COLO668 (cell line): ENCODE results near the gene CRIP1.
A peak's percentile ranks its signal among the peaks of the same experiment; 100 is the strongest.

Experiments used
- DNase-seq: peaks from one replicate; lab custom pipeline; 2025; ENCODE audit not compliant: unreplicated experiment; lab: John Stamatoyannopoulos, UW

The CRIP1 gene

GRCh38 chr14:105469456-105470349 lies 17.0 kb upstream of the CRIP1 start:
- no peak for DNase-seq

GRCh38 chr14:105470350-105471296 lies 16.1 kb upstream of the CRIP1 start:
- DNase-seq = no peak

DNA sequence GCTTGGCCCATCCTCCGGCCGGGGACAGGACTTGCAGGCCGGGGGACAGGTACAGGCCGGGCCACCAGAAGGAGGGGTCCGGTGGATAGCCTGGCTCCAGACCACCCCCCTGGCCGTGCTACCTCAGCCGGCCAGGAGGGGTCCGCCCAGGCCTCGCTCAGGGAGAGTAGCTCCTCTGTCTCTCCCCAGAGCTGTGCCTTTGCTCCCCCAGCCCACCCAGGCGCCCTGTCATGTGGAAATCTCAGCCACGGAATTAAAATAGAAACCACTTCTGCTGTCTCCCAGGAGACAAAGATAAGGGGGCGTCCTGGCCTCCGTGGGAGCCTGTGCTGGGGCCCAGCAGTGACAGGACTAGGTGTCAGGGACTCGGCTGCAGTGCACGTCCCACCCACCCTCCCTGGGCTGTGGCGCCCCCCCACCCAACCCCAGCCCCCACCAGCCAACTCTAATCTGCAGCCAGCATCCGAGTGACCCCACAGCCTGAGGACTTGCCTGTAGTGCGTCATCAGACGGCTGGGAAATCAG lies 15.3 kb upstream of the CRIP1 start:
- no peak for DNase-seq

DNA sequence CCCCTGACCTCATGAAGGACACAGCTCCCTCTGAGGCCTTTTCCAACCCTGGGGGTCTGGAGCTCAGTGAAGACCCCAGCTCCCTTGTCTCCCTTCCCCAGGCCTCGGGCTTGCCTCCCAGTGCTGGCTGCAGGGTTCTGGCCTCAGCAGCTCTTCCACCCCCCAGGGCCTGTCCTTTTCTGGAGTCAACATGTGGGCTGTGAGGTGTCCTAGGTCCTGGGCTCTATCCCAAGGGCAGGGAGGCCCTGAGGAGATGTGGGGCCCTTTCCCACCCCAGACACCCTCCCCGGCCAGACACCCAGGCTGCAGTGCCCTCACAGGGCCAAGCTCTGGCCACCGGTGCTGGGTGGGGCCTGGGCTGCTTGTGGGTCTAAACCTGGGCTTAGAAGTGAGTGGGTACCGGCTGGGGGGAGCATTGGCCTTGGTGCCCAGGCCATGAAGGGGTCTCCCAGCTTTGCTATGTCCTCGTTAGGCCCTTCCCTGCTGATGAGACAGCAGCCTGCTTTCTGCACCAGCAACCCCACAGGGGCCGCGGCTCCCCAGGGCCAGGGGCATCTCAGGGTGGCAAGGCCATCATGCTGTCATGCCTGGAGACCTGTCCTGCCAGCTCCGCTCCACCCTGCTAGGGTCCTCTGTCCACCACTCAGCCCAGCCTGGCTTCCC lies 14.7 kb upstream of the CRIP1 start:
- DNase-seq = no peak

GRCh38 chr14:105472486-105472991 lies 14.1 kb upstream of the CRIP1 start:
- DNase-seq = no peak

DNA sequence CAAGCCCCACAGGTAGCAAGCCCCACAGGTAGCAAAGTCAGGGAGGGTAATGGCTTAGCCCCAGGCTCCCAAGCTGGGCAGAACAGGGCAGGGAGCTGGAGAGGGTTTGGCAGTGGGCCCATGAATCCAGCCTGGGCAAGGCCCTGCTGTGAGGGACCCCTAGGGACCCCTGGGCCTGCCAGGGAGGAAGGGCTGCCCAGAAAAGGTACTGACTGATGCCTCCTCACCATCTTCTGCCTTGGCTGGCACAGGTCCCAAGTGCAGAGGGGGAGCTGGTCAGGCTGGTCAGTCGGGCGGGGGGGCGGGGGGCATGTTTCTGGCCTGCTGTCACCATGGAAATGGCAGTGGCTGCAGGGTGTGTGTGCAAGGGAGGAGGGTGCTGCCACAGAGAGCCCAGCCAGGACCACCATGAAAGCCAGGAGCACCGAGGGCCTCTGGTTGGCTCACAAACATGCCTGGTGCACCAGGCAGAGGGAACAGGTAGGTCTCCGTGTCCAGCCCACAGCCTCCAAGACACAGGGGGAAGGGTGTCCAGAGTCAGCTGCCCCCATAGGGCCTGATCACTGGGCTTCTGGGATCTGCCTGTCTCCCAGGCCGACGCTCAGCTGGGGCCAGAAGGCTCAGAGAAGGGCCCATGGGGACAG lies 13.5 kb upstream of the CRIP1 start:
- no peak for DNase-seq

DNA sequence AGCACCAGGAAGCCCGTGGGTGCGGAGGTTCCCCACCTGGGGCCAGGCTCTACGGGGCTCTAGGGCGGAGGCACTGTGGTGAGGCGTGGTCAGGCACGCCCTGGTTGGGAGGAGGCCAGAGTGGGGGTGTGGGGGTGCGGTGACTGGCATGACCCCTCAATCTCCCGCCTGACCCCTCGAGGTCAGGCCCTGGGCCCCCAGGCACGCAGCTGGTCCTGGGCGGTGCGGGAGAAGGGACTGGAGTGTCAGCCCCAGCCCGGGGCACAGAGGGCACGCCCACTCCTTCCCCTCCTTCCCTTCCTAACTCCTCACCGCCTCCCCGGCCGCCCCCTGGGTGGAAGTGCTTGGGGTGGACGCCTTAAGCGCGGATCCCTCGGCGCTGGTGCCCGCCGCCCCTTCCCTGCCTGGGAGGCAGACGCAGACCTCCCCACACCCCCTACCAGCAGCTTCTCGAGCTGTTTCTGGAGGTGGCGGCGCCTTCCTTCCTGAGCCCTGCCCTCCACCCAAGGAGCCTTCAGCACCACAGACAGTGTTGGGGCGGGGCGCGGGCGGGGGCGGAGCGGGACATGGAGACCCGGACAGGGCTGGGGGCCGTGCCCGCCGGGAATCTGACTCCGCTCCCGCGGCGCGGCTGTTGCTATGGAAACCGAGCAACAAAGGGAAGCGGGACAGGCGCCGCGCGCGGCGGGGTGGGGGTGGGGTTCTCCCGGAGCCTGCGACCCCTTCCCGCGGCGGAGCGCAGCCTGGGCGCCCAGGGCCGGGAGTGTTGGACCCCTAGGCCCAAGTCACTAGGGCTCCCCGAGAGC lies 12.8 kb upstream of the CRIP1 start:
- peak; percentile 92 for DNase-seq

DNA sequence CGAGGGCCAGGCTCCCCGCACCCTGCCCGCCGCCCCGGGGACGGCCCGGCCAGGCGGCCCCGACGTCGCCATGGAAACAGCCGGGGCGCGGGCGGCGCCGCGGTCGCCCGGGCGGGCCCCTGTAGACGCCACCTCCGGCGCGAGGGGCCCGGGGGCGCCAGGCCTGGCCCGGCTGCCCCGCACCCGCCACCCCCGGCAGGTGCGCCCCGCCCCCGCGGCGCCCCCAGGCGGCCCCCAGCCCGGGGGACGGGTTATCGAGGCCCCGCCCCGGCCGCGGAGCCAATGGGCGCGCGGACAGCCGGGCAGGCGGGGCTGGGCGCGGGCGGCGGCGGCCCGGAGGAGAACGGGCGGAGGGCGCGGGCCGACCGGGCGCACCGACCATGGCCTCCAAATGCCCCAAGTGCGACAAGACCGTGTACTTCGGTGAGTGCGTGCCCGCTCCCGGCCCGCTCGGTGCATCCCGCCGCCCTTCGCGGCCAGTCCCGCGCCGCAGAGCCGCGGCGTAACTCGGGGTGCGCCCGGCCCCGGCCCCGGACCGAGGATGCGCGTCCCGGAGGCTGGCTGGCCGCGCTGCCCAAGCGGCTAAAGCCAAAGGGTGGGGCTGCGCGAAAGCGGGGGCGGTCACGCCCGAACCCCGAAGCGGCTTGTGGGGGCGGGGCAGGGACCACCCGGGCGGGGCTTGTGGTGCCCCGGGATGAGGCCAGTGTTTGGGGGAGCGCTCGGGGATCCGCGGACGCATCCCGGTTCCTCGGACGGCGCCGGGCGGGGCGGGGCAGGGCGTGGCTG lies 12.0 kb upstream of the CRIP1 start, which contains the start of gene CRIP2:
Gene CRIP2 (plus strand): TSS at position 339 of the 786 bp plus-strand sequence. CDS start 42 bp downstream, at position 381.
- peak; percentile 86 for DNase-seq

DNA sequence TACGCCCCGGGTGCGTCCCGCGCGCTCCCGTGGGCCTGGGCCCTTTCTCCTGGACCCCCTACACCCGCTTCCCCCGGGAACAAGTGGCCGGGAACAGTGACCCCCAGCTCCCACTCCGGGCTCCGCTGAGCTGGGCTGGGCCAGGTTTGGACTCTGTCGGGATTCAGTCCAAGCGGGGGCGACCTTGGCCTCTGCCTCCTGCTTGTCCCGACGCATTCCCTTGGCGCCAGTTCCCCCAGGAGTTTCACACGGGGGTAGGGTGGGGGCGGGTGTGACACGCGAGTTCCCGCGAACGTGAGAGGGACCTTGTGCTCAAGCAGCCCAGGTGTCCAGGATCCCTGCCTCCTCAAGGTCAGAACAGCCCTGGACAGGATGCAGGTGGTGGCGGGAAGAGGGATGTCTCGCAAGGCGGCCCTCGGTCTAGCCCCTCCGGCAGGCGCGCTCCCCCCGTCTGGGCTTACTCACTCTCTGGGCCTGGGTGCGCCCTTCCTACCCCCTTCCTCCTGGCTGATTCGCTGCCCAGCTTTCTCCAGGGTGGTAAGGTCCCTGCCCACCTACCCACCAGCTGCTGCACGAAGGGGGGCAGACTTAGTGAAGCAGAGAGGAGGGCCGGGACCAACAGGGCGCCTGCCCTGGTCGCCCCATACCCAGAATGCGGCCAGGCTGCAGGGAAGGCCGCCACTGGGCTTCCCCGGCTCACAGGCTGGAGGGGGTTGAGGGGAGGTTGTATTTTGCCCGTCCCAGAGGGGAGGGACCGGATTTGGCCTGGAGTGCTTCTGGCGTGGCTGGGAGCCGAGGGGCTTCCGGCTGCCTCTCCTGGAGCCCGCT lies 11.2 kb upstream of the CRIP1 start:
- DNase-seq = peak; percentile 41

DNA sequence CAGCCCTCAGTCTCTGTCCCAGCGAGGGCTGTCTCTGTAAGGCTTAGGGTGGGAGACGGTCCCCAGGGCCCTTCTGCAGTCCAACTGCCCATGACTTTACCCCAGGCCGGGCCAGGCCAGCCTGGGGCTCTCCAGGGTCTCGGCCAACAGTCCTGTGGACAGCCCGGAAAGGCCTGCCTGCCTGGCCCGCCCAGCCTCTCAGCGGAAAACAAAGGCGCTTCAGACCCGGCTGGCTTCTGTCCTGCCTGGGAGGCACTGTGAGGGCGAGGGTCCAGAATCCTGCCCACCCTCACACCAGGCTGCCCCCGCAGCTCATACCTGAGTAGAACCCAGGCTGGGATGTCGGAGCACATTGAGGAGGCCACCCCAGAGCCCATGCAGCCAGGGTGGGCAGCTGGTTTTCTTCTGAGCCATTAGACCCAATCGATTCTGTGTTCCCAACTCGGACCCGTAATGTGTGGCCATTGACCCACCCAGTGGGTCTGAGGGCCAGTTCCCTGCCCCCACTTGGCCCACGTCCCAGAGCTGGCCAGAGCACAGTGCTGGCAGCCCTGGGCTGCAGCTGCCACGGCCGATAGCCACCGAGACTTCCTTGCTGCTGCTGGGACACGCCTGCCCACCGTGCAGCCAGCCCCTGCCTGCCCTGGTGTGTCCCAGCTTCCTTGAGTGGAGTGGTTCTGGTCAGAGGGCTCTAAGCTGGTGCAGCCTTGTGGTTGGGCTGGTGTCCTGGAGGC lies 10.4 kb upstream of the CRIP1 start:
- DNase-seq = peak; percentile 45

- DNase-seq = no peak
Observed at GRCh38 chr14:105476831-105477659, 9.6 kb upstream of the CRIP1 start.

DNA sequence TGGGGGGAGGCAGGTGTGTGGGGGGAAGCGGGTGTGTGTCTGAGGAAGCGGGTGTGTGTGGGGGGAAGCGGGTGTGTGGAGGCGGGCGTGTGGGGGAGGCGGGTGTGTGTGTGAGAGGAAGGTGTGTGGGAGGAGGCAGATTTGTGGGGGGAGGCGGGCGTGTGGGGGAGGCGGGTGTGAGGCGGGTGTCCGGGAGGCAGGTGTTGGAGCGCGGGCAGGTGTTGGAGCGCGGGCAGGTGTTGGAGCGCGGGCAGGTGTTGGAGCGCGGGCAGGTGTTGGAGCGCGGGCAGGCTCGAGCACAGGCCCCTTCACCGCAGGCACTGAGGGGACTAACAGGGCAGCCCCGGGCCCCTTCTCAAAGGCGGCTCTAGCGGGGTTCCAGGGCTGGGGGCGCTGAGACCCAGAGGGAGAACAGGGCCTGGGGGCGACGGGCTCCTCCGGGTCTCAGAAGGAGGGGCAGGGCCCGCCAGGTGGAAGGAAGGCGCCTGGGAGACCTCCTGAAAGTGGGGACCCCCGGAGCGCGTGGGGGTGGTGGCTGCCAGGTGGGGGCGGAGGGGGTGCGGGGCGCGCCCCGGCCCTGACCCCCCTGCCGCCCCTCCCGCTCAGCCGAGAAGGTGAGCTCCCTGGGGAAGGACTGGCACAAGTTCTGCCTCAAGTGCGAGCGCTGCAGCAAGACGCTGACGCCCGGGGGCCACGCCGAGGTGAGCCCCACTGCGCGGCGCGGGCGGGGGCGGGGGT lies 8.9 kb upstream of the CRIP1 start:
- peak; percentile 57 for DNase-seq

DNA sequence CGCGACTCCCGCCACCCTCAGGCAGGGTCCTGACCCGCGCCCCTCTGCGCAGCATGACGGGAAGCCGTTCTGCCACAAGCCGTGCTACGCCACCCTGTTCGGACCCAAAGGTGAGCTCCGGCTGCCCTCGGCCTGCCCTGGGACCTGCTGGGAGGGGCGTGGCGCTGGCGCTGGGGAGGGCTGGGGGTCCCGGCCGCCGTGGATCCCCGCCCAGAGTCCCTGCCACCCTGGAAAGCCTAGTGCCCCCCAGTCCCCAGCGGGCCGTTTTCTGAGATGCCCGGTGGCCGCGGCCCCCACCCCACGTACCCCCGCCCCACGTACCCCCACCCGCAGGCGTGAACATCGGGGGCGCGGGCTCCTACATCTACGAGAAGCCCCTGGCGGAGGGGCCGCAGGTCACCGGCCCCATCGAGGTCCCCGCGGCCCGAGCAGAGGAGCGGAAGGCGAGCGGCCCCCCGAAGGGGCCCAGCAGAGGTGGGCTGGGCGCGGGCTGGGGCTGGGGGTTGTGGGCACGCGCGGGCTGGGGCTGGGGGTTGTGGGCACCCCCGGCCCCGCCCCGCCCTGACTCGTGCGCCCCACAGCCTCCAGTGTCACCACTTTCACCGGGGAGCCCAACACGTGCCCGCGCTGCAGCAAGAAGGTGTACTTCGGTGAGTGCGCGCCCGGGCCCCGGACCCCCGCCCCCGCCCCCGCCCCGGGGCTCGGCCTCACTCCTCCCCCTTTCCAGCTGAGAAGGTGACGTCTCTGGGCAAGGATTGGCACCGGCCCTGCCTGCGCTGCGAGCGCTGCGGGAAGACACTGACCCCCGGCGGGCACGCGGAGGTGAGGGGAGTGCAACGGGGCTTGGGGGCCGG lies 8.1 kb upstream of the CRIP1 start:
- no peak for DNase-seq

- DNase-seq = peak; percentile 43
Observed at GRCh38 chr14:105479431-105480158, 7.1 kb upstream of the CRIP1 start.
